Measurements from ENCODE around the gene TCEA3. TPM values are rescaled to one million over a fixed set of nuclear protein-coding genes. Genes with fewer than 3 reads are reported as not detected.
A peak's percentile ranks its signal among the peaks of the same experiment; 100 is the strongest.

The TCEA3 gene
- total and polyA plus RNA-seq, 9 donors = 42.0 to 153 (median 73.8) TPM

DNA sequence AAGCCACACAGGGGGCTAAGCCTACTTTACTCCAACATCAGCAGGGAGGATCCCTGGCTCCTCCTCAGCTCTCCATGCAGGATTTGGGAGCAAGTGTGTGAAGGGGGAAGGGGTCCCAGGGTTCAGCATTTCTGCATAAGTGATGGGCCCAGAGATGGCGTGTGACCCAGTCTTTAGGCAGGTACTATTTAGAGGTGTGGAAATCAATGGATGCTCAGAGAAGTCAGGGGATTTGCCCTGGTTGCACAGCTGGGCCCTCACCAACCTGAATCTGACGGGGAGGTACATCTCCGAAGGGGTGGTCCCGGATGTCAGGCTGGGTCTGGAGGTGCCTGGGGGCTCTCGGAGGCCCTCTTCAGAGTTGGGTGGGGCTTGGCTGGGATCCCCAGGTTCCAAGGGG is 6.9 kb upstream of the TCEA3 start:
- Histone ChIP-seq H3K9me3 (no peaks in the 10 kb centered on the region), H3K4me1 (ENCODE audit: insufficient read depth) (no peaks in the 10 kb centered on the region), H3K36me3 (no peaks in the 10 kb centered on the region), H3K27ac (no peak overlapping the region), H3K4me3 (no peak overlapping the region), H3K27me3 (no peaks in the 10 kb centered on the region)
- intact Hi-C loops (cut with DNase I) = no loop called here
- 86 to 90% (median 90%) methylated on average over 5 of the region's 5 CpGs for WGBS, 3 donors
- no peak for TF ChIP-seq POLR2A (IDR thresholded peaks at IDR 0.05)
- TF ChIP-seq EP300 (IDR thresholded peaks at IDR 0.05) = no peak
- TF ChIP-seq, protein P1, sequence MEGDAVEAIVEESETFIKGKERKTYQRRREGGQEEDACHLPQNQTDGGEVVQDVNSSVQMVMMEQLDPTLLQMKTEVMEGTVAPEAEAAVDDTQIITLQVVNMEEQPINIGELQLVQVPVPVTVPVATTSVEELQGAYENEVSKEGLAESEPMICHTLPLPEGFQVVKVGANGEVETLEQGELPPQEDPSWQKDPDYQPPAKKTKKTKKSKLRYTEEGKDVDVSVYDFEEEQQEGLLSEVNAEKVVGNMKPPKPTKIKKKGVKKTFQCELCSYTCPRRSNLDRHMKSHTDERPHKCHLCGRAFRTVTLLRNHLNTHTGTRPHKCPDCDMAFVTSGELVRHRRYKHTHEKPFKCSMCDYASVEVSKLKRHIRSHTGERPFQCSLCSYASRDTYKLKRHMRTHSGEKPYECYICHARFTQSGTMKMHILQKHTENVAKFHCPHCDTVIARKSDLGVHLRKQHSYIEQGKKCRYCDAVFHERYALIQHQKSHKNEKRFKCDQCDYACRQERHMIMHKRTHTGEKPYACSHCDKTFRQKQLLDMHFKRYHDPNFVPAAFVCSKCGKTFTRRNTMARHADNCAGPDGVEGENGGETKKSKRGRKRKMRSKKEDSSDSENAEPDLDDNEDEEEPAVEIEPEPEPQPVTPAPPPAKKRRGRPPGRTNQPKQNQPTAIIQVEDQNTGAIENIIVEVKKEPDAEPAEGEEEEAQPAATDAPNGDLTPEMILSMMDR (IDR thresholded peaks at IDR 0.05) = no peak
- peak in 1 of 5 donors; percentile 27 for DNase-seq

DNA sequence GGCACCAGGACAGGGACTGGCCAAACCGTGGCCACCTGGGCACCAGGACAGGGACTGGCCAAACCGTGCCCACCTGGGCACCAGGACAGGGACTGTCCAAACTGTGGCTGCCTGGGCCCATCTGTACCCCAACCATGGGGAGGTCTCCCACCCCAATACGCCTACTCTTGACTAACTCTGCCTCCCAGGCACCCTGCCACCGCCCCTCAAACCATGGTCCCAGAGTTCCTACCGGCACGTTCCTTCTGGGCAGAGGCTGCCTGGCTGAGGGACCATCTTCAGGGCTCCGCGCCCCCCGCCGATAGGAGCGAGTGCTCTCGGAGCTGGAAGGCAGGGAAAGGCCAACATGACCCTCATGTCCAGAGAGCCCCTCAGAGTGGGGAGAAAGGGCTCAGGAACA is 6.3 kb upstream of the TCEA3 start:
- peak in 1 of 5 donors; percentile 32 for DNase-seq
- Histone ChIP-seq H3K27me3 (no peaks in the 10 kb centered on the region), H3K4me1 (ENCODE audit: insufficient read depth) (no peaks in the 10 kb centered on the region), H3K27ac (no peak overlapping the region), H3K36me3 (no peaks in the 10 kb centered on the region), H3K4me3 (no peak overlapping the region), H3K9me3 (no peaks in the 10 kb centered on the region)
- intact Hi-C loops (cut with DNase I) = no loop called here
- 86 to 99% (median 94%) methylated on average over 12 of the region's 12 CpGs for WGBS, 3 donors
- TF ChIP-seq POLR2A (IDR thresholded peaks at IDR 0.05) (no peak), EP300 (IDR thresholded peaks at IDR 0.05) (no peak)

DNA sequence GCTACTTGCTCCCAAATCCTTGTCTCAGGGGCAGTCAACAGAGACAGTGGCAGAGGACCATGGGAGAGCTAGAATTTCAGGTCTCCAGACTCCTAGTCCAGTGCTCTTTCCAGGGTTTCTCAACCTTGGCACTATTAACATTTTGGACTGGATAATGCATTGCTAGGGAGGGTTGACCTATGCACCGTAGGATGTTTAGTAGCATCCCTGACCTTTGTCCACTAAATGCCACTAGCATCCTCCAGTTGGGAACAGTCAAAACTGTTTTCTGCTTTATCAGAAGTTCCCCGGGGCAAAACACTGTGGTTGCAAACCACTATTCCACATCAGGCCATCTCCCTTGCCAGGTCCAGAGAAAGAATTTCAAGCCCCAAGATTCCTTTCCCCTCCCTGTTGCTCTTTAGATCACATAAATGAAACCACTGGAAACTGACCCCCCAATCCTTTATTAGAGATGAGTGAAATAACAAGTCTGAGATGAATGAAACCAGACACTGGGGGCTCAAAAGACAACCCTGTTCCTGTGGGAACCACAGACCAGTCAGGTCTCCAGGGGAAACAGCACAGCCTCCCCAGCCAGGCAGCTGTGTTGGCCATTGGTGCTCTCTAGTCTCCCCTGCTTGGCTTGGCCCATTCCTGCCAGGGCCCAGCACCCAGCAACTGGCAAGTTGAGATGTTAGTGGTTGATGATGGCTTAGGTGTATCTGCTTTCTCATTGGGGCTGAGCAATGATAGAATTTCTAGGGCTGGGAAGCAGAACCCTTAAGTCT is 3.8 kb upstream of the TCEA3 start:
- H3K9me3 ChIP-seq = no peaks in the 10 kb centered on the region
- no peak overlapping the region for H3K4me3 ChIP-seq
- H3K27me3 ChIP-seq = no peaks in the 10 kb centered on the region
- H3K36me3 ChIP-seq = no peaks in the 10 kb centered on the region
- H3K27ac ChIP-seq = peak overlapping the region in 1 of 2 donors; percentile 5
- intact Hi-C loops (cut with DNase I) = loop anchor here in 1 of 4 donors (10.0 kb wide), 1 partner anchor 56 kb away; the partner anchor contains the start of gene ASAP3
- WGBS, 3 donors = 12 to 36% (median 16%) methylated on average over 2 of the region's 2 CpGs
- peak in 1 of 5 donors; percentile 8 for DNase-seq
- no peak for TF ChIP-seq POLR2A (IDR thresholded peaks at IDR 0.05)
- TF ChIP-seq EP300 (IDR thresholded peaks at IDR 0.05) = no peak
- TF ChIP-seq, protein P1 (IDR thresholded peaks at IDR 0.05) = no peak
- H3K4me1 ChIP-seq (ENCODE audit: insufficient read depth) = peaks cover 3% of the 10 kb centered on the region

DNA sequence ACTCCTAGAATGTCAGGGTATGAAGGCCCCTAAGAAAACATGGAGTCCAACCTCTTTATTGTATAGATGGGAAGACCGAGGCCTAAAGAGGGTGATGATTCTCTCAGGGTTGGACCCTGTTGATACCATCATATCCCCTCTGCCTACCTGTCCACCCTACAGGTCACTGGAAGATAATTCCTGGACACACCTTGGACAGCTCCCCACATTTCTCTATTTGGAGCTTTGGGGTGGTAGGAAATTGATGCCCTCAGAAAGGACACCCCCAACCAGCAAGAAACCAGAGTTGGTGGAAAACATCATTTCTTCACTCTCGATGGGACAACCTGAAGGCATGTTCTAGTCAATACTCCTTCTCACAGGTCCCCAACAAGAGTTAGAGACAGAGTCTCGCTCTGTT is 3.0 kb upstream of the TCEA3 start:
- Histone ChIP-seq H3K27ac (no peak overlapping the region), H3K27me3 (no peaks in the 10 kb centered on the region), H3K36me3 (no peaks in the 10 kb centered on the region), H3K4me1 (ENCODE audit: insufficient read depth) (peaks cover 9% of the 10 kb centered on the region), H3K4me3 (no peak overlapping the region), H3K9me3 (no peaks in the 10 kb centered on the region)
- TF ChIP-seq POLR2A (IDR thresholded peaks at IDR 0.05) (no peak), EP300 (IDR thresholded peaks at IDR 0.05) (no peak)
- TF ChIP-seq, protein P1 (IDR thresholded peaks at IDR 0.05) = no peak
- 93 to 100% (median 96%) methylated on average over 3 of the region's 3 CpGs for WGBS, 3 donors
- no peak for DNase-seq
- intact Hi-C loops (cut with DNase I) = loop anchor here in 1 of 4 donors (10.0 kb wide), 1 partner anchor 57 kb away; the partner anchor contains the start of gene ASAP3

DNA sequence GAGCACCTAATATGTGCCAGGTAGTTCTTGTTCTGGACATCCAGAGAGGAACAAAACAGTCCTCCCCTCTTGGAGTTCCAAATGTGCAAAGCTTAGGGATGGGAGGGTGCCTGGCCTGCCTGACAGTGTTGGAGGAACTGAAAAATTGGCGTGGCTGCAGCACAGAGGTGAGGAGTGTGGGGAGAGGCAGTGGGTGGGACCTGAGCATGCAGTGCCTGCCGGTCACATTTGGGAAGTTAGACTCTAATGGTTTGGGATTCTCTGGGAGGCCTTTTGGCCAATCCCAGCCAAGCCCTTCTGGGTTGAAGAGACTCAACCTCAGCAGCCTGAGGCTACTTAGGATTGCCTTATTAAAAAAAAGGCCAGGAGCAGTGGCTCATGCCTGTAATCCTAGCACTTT is 2.3 kb upstream of the TCEA3 start:
- no peak for DNase-seq
- TF ChIP-seq, protein P1 (IDR thresholded peaks at IDR 0.05) = no peak
- TF ChIP-seq POLR2A (IDR thresholded peaks at IDR 0.05) (no peak), EP300 (IDR thresholded peaks at IDR 0.05) (no peak)
- Histone ChIP-seq H3K36me3 (no peaks in the 10 kb centered on the region), H3K27me3 (no peaks in the 10 kb centered on the region), H3K27ac (no peak overlapping the region), H3K9me3 (no peaks in the 10 kb centered on the region), H3K4me3 (no peak overlapping the region), H3K4me1 (ENCODE audit: insufficient read depth) (peaks cover 13% of the 10 kb centered on the region)
- WGBS, 3 donors = 43 to 65% (median 52%) methylated on average over 2 of the region's 2 CpGs
- intact Hi-C loops (cut with DNase I) = loop anchor here in 1 of 4 donors (10.0 kb wide), 1 partner anchor 58 kb away; the partner anchor contains the start of gene ASAP3

All from ovary (tissue), 9 donors.